NCI-H1930 (cell line): ENCODE results near the gene GATA5.

ENCODE experiments used
- DNase-seq, 2 experiments: peaks; one replicate each; lab custom pipeline; 2025; lab: John Stamatoyannopoulos, UW

Gene GATA5, protein sequence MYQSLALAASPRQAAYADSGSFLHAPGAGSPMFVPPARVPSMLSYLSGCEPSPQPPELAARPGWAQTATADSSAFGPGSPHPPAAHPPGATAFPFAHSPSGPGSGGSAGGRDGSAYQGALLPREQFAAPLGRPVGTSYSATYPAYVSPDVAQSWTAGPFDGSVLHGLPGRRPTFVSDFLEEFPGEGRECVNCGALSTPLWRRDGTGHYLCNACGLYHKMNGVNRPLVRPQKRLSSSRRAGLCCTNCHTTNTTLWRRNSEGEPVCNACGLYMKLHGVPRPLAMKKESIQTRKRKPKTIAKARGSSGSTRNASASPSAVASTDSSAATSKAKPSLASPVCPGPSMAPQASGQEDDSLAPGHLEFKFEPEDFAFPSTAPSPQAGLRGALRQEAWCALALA

DNA sequence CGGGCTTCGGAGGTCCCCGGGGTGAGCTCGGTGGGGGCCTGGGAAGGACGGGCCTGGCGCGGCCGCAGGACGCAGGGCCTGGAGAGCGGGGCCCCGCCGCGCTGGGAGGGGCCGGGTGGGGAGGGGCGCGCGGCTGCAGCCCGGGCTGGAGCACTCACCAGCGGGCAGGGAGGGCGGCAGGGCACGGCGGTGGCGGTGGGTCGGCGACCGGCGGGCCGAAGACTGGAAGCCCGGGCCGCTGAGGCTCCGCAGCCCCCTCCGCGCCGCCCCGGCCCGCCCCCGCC is at the start of gene GATA5:
TSS of gene GATA5 (minus strand) at position 224 of the 284 bp plus-strand sequence. CDS start 474 bp downstream, outside the sequence.
- no peak for DNase-seq

DNA sequence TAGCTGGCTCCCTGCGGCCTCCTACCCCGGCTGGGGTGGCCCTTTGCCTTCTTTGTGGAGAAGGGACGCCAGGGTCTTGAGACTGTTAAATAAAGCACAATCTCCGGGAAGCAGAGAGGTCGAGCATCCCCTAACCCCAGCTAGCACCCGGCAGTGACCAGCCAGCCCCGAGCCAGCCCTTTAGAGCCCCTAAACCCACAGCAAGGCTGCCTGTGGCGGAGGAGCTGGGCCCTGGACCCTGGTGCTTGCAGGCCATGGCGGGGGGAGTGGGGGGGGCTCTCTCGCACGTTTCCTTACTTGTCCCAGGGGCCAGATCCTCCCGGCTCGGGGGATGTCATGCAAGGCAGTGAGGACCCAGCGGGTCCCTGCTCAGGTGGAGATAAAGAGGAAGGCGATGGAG is 49.2 kb upstream of the GATA5 start:
- DNase-seq: no peak

DNA sequence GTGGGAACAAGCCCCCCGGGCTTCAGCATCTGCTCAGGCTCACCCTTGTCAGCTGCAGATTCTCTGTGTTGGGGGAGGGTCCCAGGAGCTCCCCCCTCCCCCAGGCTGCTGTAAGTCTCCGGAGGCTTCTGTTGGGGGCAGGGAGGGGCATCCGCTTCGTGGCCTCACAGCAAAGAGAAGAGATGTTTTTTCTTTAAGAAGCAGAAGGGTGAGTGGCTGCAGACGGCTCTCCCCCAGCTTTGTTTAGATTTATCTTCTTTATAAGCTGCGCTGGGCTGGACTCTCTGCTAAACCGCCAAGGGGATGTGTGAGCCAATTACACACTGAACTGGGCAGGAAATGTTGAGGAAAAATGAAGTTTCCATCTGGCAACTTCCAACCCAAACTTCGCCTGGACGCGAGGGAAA is 48.7 kb upstream of the GATA5 start:
- no peak for DNase-seq

DNA sequence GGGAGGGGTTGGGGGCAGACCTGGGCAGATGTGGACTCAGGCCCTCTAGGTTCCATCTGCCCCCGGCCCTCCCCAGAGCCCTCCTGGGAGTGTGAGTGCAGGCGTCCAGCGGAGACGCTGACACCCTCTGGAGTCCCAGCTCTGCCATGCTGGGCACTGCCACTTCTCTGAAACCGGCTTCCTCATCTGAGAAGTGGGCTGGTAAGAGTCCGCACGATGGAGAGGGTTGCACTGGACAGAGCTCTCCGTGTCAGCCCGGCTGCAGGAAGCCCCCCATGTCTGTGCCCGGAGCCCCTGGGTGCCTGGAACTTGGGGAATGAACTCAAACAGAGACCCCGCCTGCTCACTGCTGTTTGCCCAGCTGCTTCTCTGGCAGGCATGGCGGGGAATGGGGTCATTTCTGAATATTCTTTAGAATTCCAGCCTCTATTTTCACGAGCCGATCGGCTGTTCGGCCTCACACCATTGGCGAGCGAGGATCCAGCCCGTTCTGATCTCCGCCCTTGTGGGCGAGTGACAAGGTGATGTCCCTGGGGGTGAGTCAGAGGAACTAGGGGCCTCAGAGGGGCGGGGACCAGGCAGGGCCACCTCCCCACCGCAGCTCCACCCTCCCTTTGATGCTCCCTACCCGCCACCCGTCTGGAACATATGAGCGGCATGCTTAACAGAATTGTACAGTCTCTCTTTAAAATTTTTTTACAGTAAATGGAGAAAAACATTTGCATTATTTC is 47.8 kb upstream of the GATA5 start:
- DNase-seq: no peak

DNA sequence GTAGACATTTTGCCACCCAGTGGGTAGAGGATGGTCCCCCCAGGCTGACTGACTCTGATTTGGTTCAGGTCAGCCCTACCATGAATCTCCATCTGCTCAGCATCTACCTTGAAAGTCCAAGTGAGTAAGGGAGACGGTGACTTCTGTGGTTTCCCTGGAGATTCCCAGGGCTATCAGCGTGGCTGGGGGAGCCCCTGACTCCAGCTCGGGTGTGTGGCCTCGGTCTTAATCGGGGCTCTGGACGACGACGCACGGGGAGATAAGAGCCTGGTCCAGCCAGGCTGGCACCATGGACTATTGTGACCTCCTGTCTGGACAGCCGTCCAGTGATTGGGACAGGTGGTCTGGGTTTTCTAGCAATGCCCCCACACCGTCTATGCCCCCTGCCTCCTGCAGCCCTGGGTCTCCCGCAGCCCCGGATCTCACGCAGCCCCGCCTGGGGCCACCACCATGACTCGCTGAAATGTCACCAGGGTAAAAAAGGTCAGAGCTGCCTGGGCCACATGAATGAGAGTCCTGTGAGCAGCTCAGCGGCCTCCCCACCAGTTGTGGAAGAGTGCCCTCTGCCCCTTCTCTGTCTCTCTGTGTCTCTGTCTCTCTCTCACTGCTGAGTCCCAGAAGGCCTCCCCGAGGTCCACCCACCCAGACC is 47.1 kb upstream of the GATA5 start:
- no peak for DNase-seq

DNA sequence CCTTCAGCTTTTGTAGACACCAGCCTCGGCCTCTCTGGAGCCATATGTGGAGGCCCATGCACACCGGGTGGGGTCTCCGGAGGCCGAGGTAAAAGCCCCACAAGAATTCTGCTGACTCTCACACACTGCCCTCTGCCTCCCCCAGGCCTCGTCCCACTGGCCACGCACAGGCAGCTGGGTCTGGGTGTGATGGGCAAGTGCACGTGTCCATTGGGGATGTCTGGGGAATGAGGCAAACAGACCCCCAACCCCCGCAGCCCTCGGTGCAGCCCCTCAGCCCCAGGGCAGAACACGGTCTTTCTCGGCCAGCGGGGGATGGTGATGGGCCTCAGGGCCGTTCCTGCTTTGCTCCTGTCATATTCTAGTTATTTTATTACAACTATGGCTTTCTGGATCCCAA is 44.0 kb upstream of the GATA5 start:
- no peak for DNase-seq

DNA sequence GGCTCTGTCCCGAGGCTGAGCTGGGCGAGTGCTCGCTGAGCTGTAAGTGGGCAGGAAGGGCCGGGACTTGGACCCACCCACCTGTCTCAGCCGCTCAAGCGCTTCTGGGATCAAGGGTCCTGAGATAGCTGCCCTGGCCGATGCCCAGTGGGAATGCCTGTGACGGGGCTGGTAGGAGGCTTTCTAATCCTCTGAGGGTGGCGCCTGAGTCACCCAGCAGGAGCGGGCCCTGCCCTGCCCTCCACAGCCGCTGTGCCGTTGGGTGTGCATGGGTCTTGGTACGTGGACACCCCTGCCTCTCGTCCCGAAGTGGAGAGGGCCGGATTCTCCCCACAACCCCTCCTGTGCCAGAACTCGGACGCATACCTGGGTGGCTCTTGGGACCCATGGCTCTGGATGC is 43.1 kb upstream of the GATA5 start:
- no peak for DNase-seq

DNA sequence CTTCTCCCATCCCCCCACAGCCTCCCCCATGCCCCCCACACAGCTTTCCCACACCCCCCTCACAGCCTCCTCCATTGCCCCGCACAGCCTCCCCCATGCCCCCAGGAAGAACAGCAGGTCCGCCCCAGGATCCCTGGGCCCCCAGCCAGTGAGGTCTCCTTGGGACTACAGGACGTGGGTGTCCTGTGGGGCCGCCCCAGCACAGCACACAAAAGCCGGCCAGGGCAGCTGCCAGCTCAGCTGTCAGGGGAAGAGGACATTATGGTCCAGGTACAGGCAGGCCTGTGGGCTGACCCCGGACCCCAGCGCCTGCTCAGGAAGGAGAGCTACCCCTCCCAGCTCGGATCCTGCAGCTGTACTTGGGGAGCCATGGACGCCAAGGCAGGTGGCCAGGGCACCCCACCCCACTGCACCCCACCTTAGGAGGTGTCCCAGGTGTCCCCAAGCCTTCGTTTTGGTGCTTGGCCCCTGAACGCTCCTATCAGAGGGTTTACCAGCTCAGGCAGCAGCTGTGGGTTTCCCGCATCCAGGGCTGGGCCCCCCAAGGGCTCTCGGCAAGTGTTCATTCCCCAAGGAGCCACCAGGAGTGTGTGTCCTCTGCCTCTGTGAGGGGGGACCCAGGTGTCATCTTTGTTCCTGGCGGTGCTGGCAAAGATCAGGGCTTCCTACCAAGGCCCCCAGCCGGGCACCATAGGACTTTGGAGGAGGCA is 42.3 kb upstream of the GATA5 start:
- no peak for DNase-seq

DNA sequence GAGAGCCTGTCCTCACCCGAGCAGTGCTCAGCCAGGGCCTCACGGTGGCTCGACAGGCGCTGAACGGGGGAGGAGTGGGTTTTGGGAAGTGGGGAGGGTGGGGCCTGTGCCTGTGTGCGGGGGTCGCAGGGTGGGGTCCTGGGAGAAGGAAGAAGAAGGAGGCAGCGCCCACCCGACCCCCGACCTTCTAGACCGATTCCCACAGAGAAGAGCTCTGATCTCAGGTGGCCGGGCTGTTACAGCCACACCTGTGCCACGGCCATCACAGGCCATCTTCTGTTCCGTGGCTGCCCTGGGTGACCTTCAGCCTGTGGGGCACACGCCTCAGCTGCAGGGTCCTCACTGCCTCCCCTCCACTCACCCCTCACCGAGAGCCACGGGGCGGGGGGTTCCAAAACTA is 41.4 kb upstream of the GATA5 start:
- no peak for DNase-seq

DNA sequence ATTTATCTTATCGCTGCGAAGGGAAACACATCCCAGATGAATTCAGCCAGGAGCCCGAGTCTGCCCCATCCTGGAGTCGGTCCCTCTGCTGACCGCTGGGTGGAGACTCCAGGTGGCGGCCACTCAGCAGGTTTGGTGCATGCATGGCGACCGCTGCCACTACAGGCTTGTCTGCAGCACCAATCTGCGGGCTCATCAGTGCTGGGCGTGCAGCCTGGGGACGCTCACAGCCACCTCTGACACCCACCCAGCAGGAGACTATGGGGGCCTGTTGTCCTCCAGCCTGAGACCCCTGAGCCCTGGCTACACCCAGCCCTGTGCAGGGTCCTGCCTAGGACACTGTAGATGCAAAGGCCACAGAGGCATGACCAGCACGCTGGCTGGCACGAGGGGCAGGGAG is 40.5 kb upstream of the GATA5 start:
- peak; percentile 42 to 53 for DNase-seq

DNA sequence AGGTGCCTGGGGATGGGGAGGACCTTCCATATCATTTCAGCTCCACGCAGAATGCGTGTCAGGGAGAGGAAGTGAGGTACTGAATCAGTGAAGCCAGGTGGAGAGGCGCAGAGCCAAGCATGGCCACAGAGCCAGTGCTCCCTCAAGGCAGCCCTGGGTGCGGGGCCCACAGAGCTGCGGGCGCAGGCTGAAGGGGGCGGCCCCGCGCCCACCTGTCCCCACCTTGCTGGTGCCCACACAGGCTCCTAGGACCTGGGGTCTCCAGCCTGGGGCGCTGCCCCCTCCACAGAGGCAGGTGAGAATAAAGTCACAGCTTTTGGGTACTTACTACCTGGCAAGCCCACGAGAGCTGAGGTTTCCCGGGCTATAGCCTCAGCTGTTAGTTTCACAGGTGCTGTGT is 40.0 kb upstream of the GATA5 start:
- DNase-seq: no peak

DNA sequence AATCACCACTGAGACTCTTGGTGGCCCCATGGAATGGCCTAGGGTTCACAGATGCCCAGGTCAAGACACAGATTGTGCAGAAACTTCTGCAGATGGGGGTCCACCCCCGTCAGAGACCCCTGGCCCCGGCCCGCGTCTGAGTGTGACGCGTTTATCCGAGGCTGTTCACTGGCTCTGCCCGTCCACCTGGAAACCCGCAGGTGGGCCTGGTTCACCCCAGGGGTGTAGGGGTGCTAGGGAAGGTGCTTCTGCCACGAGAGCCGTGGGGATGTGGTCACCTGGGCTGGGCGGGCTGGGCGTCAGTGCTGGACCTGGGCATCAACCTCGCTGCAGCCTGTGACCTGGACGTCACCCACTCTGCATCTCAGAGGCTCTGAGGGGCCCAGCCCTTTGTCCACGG is 39.5 kb upstream of the GATA5 start:
- DNase-seq: no peak

DNA sequence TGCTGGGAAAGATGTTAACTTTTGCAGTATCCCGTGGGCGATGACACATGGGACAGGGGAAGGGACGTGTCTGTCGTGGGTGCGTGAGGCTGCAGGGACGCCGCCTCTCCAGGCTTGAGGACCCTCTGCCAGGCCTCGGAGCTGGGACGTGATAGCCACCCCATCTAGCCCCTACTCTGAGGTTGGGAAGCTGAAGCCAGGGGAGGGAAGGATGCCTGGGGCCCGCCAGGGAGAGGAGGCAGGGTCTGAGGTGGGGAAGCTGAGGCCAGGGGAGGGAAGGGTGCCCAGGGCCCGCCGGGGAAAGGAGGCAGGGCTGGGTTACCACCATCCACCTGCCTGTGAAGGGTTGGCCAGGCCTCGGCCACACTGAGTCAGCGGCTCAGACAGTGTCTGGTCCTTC is 38.2 kb upstream of the GATA5 start:
- no peak for DNase-seq

DNA sequence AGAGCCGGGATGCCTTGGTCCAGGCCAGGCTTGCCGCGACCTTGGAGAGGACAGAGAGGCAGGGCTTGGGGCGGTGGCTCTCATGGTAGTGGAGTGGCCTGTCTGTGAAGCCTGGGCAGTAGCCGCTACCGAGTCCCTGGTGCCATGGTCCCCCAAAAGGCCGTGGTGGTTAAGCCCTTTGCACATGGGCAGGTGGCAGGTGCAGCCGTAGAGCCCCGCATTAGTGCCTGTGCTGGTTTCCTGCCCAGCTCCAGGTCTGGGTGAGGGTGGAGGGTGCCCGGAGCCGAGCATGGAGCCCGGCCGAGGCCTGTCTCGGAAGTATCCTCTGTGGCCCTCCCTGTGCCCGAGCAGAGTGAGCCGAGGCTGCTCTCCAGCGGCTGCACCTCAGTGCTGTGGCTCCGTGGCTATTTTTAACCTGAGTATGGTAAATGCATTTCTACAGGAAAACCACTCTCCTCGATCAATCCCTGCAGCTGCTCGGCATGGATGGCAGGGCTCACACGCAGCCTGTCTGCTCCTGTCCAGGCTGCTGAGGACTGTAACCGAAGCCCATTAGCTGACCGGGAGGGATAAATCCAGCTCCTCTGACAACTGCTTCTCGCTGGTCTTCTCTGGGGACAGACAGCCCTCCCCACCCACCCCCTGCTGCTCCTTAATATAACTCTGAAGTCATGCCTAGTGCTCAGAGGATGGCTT is 36.3 kb upstream of the GATA5 start:
- no peak for DNase-seq

DNA sequence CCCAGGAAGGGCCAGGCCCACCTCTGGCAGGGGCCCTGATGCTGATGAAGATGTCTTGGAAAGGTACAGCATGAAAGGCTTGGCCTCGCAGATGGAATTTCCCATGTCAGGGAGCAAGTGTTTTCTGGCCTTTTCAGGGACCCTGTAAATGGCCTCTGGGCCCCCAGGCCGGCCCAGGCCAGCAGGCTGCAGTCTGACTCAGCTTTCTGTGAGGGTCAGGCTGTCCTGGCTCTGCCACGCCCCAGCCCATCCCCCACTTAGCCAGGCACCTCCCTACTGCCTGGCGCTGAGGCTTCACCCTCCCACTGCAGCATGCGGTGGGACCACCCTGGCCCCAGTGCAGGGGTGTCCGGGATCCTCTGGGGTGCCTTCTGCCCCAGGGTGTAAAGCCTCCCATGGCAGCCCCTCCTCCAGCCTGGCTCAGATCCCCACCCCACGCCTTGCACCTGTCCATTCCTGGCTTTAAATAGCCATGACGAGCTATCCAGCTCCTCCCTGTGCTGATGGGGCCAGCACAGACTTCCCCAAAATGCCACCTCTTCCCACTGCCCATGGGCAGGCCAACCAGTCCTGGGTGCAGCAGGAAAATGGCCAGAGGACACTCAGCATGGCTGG is 35.6 kb upstream of the GATA5 start:
- DNase-seq: no peak

DNA sequence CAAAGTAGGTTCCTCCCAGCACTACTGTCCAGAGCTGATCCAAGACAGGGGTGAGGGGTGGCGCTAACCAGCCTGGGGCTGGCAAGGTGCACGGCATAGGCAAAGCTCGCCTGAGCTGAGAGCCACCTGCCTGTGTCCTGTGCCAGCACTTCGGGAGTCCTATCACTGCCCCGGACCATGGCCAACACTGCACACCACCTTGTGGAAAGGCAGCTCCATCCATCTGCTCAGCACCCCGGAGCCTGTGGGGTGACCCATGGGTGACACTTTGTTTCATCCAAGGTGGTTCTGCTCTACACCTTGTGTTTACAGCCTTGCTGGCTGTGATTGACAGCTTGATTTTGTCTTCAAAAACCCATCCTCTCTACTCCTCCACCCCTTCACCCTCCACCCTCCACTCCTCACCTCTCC is 32.9 kb upstream of the GATA5 start:
- DNase-seq: no peak

DNA sequence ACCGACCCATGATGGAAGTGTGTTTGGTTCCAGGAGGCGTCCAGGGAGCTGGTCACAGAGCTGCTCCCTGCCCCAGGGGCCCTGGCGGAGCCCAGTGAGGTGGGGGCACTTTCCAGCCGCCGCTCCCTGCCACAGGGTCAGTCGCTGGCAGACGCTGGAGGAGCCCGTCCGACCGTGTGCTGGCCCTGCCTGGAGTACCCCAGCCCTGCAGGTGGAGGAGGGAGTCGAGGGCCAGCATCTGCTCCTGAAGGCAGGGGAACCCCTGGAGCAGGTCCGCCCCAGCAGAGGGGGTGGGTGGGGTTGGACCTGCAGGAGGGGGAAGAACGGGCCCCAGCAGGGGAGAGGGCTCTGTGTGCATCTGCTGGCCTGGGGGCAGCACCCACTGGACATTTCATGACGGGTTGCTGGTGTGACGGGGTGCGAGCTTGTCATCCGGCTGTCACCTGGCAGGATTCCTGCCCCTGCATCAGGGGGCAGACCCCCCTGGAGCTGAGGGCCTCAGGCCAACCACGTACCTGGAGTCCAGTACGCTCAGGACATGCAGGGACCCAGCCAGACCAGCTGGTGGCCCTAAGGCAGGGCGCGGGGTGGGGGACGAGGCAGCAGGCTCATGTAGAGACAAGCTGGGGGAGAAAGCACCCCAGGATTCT is 32.3 kb upstream of the GATA5 start:
- no peak for DNase-seq

DNA sequence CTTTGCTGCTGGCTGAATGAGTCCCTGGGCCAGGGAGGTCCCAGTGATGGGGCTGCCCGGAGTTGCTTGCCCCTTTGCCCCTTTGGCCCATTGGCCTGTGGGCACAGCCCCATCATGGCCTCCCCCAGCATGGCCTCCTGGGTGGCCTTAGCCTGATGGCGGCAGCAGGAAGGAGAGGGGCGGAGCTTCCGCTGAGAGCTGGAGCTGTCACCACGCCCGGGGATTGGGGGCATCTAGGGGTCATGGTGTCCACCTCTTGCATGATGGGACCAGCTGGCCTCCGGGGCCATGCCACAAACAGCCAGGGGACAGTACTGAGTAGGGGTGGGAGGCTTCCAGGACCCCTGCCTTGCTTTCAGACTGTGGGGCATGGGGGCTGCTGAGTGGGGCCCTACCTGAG is 31.5 kb upstream of the GATA5 start:
- DNase-seq: no peak

DNA sequence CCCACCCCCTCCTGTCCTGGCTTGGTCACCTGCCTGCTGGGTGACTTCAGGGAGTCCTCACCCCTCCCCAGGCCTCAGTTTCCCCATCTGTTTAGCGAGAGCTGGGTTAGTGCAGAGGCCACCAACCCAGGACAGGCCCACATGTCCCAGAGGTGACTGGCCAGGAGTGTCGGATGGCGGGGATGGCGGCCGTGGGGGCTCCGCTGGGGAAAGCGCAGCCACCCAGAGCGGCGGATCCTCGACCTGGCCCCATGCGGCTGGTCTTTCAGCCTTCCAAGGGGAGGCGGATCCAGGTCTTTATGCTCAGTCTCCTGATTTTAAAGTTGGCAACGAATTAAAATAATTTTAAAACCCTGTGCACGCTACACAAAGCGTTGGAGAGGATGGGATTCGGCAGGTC is 31.0 kb upstream of the GATA5 start:
- DNase-seq: no peak

DNA sequence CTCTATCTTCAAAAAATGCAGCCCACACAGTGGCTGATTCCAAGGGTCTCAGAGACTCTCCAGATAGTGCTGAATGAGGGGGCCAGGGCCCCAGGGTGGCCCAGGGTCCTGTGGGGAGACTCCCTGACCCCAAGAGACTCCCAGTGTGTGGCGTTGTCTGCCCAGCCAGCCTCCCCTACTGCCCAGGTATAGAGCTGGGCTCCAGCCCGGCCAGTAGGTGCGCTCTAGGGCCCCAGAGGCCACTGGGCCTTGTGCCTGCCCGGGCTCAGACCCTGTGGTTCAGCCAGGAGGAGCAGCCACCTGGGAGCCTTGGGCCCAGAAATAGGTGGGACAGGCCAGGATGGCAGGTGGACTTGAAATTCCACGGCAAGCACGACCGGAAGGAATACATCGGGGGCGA is 30.3 kb upstream of the GATA5 start:
- no peak for DNase-seq
